ENCODE measurements around the gene GJD3. TPM values are rescaled to one million over a fixed set of nuclear protein-coding genes. Genes with fewer than 3 reads are reported as not detected.

Gene GJD3
- polyA plus RNA-seq, 1 donor from 2014 or later, result not detected

- Histone ChIP-seq H4K20me1 (ENCODE audit: insufficient read depth) (no peaks in the 10 kb centered on the region), H2AFZ (ENCODE audit: low read depth, low read length) (no peak overlapping the region), H3F3A (ENCODE audit: insufficient read depth, low read length, poor library complexity, severe bottlenecking) (no peaks in the 10 kb centered on the region), H3K4me3 (ENCODE audit: low read length) (no peak overlapping the region), H3K9ac (ENCODE audit: low read length) (no peak overlapping the region), H3K79me2 (replicated peaks; ENCODE audit: insufficient read depth, low read length) (no peaks in the 10 kb centered on the region), H3K27me3 (ENCODE audit: insufficient read depth, low read depth, low read length) (no peaks in the 10 kb centered on the region), H3K9me3 (ENCODE audit: low read length) (no peaks in the 10 kb centered on the region), H3K9me2 (ENCODE audit: insufficient read depth, low read length) (no peaks in the 10 kb centered on the region), H3K36me3 (ENCODE audit: insufficient read depth, low read length) (no peaks in the 10 kb centered on the region), H3K4me2 (ENCODE audit: low read length) (no peak overlapping the region), H3K27ac (ENCODE audit: low read length) (no peak overlapping the region)
- TF ChIP-seq EP300 (conservative IDR thresholded peaks at IDR 0.05; ENCODE audit: poor library complexity, severe bottlenecking) (no peak), MXI1 (conservative IDR thresholded peaks at IDR 0.05; ENCODE audit: poor library complexity, severe bottlenecking) (no peak), SMC3 (conservative IDR thresholded peaks at IDR 0.05; ENCODE audit: poor library complexity) (no peak), CTCF (IDR thresholded peaks at IDR 0.05; ENCODE audit: poor library complexity, severe bottlenecking) (no peak), REST (IDR thresholded peaks at IDR 0.05; ENCODE audit: borderline replicate concordance) (no peak), RAD21 (conservative IDR thresholded peaks at IDR 0.05) (no peak), POLR2AphosphoS5 (IDR thresholded peaks at IDR 0.05) (no peak), EZH2 (IDR thresholded peaks at IDR 0.05; ENCODE audit: borderline replicate concordance, insufficient read depth, low read length, poor library complexity, severe bottlenecking) (no peak), TAF1 (IDR thresholded peaks at IDR 0.05; ENCODE audit: low read depth) (no peak)
Measured at GRCh38 chr17:40355804-40356758, 8.5 kb downstream of the GJD3 start.

GRCh38 chr17:40355123-40355803, 9.3 kb downstream of the GJD3 start:
- Histone ChIP-seq H2AFZ (ENCODE audit: low read depth, low read length) (no peak overlapping the region), H3K27ac (ENCODE audit: low read length) (no peak overlapping the region), H3K36me3 (ENCODE audit: insufficient read depth, low read length) (no peaks in the 10 kb centered on the region)

More at GRCh38 chr17:40355123-40355803, 9.3 kb downstream of the GJD3 start:
- H3K4me3 ChIP-seq (ENCODE audit: low read length), result no peak overlapping the region
- H3K79me2 ChIP-seq (replicated peaks; ENCODE audit: insufficient read depth, low read length), result no peaks in the 10 kb centered on the region
- H4K20me1 ChIP-seq (ENCODE audit: insufficient read depth), result no peaks in the 10 kb centered on the region
- H3K9ac ChIP-seq (ENCODE audit: low read length), result no peak overlapping the region
- H3K9me3 ChIP-seq (ENCODE audit: low read length), result no peaks in the 10 kb centered on the region
- no peaks in the 10 kb centered on the region for H3F3A ChIP-seq (ENCODE audit: insufficient read depth, low read length, poor library complexity, severe bottlenecking)
- no peak overlapping the region for H3K4me2 ChIP-seq (ENCODE audit: low read length)
- no peak for TF ChIP-seq EZH2 (IDR thresholded peaks at IDR 0.05; ENCODE audit: borderline replicate concordance, insufficient read depth, low read length, poor library complexity, severe bottlenecking)
- TF ChIP-seq TAF1 (IDR thresholded peaks at IDR 0.05; ENCODE audit: low read depth), result no peak
- peak; percentile 91 for TF ChIP-seq SMC3 (conservative IDR thresholded peaks at IDR 0.05; ENCODE audit: poor library complexity)
- TF ChIP-seq MXI1 (conservative IDR thresholded peaks at IDR 0.05; ENCODE audit: poor library complexity, severe bottlenecking), result no peak
- TF ChIP-seq POLR2AphosphoS5 (IDR thresholded peaks at IDR 0.05), result no peak
- TF ChIP-seq CTCF (IDR thresholded peaks at IDR 0.05; ENCODE audit: poor library complexity, severe bottlenecking), result peak; percentile 86
- no peak for TF ChIP-seq EP300 (conservative IDR thresholded peaks at IDR 0.05; ENCODE audit: poor library complexity, severe bottlenecking)
- TF ChIP-seq REST (IDR thresholded peaks at IDR 0.05; ENCODE audit: borderline replicate concordance), result no peak
- peak; percentile 87 for TF ChIP-seq RAD21 (conservative IDR thresholded peaks at IDR 0.05)
- H3K27me3 ChIP-seq (ENCODE audit: insufficient read depth, low read depth, low read length), result no peaks in the 10 kb centered on the region
- no peaks in the 10 kb centered on the region for H3K9me2 ChIP-seq (ENCODE audit: insufficient read depth, low read length)

Data from neural cell (in vitro differentiated cells).